SW 1271 (cell line): ENCODE results near the gene SUFU.
"Not testable (repeated sequence)": the region's sequence is repeated elsewhere in the genome, so short reads cannot be mapped to it uniquely, and the experiment has no call there.

ENCODE experiments used
- DNase-seq, 2 experiments: peaks; one replicate each; lab custom pipeline; 2025; lab: John Stamatoyannopoulos, UW

The SUFU gene

DNA sequence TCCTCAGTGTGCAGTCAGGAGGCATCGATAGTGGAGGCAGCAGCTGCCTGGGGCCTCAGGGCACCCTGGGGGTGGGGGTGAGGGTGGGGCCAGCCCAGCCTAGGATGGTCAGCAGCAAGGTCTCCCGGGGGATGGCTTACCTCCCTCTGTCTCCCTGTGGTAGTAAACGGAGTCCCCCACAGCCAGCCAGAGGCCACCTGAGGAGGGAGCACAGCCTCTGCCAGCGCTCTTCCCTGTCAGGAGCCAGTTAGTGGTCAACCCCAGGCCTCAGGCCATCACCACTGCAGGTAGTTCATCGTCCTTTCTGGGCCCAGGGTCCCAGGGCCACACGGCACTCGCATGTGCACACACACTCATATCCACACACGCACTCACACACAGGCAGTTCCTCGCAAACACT, 23.4 kb upstream of the SUFU start:
- DNase-seq, result no peak

DNA sequence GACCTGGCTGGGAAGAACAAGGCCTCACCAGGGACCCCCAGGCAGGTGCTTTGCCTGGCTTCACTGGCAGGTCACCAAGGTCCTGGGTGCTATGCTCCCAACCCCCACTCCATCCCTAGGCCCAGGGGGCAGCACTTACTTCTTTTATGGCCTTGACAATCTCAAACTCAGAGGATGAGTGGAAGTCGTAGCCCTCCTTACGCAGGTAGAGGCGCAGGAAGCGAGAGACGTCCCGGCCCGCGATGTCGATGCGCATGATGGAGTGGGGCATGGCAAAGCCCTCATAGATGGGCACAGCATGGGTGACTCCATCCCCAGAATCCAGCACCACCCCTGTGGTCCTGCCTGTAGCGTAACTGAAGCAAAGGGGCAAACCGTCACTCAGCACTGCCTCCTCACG, 19.8 kb upstream of the SUFU start:
- no peak for DNase-seq

DNA sequence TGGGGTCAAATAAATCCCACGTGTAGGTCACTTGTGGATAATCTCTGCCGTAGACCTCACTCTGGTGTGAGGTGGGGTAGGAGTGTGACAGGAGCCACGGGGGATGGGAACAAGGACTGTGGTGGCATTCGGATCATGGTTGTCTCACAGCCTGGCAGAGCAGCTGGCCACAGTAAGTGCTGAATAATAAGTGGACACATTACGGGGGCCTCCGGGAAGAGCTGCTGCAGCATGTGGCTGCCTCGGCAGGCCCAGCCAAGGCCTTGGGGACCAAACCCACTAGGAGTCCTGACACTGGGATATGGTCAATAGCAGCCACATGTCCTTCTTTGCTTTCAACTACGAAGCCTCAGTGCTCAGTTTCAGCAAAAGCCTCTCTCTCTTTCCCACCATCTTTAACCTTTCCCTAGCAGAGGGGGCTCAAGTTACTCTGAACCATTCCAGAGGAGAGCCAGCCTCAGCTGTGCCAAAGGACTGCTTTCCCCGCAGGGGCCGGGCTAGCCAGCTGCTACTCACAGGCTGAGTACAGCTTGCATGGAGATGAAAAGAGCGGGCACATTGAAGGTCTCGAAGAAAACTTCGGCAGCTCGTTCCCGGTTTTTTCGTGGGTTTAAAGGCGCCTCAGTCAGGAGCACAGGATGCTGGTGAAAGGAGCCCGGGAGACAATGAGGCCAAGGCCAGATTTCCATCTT, 18.5 kb upstream of the SUFU start:
- no peak for DNase-seq

DNA sequence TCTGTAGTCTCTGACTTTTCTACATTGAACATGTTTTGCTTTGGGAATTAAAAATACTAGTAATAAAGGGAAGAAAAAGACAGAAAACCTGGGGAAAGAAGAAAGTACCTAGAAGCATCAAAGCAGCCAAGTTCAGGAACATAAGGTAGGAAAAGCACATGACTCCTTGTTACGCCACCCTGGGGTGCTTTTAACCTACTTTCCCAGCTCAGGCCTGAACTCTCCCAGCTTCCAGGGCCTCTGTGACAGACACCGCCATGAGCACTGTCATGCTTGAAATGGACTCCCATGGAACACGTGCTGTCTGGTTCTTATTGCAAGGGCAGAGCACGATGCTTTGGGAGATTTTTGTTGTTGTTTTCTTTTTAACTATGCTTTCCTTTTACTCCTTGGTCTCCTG, 12.6 kb upstream of the SUFU start:
- no peak for DNase-seq

DNA sequence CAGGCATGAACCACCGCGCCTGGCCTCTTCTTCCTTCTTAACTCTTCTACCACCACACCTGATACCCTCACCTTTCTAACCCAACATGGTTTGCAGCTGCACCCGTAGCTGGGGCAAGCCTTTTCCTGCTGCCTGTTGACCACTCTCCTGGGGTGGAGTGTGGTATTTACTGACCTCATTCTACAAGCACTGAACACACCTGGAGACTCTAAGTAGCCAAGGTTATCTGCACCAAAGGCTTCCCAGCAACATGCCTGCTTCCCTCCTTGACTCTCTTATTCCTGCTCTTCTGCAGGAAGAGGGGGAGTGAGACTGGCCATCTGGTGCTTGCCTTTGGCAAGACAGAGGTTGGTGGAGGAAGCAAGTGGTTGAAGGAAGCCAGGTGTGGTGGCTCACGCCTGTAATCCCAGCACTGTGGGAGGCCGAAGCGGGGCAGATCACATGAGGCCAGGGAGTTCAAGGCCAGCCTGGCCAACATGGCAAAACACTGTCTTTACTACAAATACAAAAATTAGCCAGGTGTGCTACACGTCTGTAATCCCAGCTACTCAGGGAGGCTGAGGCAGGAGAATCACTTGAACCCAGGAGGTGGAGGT, 11.3 kb upstream of the SUFU start:
- DNase-seq, result no peak

DNA sequence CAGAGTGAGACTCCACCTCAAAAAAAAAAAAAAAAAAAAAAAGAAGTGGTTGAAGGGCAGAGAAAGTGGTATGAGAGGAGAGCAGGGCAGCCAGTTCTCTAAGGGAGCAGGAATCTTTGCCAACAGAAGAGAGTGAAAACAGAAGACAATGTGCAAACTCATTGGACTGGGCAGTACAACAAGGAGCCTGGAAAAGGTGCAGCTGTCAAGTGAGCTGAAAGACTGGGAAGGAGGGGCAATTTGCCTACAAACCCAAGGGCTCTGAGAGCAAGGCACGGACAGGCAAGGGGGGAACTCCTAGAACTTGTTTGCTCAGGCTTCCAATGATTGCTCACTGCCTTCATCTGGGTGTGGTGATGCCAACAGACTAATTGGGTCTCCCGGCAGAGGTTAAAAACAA, 10.8 kb upstream of the SUFU start:
- no peak for DNase-seq

DNA sequence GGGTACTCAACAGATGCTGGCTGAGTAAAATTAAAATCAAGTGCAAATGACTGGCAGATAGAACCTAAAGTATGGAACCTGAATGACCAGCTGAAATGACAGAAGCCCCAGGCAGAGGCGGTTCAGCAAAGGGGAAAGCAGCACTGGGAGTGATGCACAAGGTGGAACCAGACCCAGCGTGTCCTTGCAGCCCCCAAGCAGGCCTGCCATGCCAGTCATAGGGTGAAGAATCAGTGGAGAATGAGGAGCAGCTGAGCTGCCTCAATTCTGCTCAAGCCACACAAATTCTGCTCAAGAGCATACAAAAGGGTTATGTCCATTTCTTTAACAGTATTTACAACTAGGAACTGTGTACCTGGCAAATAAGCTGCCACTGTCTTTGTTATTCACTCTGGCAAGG, 10.0 kb upstream of the SUFU start:
- no peak for DNase-seq

DNA sequence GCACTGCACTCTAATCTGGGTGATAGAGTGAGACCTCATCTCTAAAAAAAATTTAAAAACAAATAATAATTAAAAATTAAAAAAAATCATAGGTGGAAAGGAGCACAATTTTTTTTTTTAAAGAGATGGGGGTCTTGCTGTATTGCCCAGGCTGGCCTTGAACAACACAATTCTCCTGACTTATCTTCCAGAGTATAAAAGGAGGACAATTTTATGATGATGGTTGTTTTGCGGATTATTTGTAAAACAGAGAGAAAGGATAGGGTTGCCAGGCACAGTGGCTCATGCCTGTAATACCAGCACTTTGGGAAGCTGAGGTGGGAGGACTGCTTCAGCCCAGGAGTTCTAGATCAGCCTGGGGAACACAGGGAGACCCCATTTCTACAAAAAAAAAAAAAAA, 6.2 kb upstream of the SUFU start:
- no peak for DNase-seq

DNA sequence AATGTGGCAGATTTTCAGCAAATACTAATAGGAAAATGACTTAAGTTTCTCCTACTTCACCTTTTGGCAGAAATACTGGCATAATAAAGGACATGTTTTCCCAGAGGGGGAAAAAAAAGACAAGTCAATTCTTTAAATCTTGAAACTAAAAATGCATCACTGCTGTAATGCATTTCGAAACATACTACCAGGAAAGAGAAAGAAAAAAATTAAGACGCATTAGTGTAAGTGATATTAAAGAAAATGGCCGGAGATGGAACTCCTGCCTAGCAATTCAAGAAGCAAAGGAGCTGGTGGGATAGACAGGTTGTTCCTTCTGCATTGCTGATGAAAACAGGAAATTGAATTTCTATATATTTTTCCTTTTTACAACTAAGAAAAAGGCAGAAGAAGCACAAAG, 4.4 kb upstream of the SUFU start:
- no peak for DNase-seq

DNA sequence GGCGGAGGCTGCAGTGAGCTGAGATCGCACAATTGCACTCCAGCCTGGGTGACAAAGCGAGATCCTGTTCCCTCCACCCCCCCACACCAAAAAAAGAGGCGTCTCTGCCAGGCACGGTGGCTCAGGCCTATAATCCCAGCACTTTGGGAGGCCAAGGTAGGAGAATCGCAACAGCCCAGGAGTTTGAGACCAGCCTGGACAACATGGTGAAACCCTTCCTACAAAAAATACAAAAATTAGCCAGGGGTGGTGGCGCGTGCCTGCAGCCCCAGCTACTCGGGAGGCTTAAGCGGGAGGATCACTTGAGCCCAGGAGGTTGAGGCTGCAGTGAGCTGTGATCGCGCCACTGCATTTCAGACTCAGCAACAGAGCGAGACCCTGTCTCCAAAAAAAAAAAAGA, 3.1 kb upstream of the SUFU start:
- DNase-seq, result not testable (repeated sequence)

DNA sequence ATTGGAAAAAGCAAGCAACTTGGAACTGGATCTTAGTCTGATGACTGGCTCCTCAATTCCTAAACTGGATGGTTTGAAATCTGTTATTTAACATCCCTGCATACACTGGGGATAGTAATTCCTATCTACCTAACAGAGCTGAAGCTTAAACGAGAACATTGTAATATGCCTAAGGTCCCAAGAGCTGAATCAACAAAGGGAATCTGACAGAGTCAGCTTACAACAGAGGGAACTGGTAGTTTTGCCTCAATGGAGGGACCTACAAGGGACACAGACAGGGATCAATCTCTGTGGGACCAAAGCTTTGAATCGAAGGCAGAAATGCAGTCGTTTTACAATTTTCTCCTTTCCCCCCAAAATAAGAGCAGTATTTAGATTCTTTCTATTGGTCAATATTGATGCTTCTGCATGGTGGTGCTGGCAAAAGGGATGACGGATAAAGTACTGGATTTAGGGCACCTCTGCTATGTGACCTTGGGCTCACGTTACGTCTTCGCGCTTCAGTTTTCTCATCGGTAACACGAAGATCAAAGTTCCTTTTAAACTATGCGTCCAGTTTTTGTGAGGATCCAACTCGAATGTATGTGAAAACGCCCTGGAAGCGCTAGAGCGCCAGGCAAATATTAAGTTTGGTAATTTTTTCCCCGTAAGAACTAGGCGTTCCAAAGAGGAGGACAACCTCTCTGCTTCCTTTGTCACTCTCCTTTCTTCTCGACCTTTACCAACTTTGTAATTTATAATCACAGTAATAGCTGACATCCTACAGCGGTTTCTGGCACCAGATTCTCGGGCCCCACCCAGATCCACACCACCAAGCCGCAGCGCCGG, 2.4 kb upstream of the SUFU start:
- no peak for DNase-seq

DNA sequence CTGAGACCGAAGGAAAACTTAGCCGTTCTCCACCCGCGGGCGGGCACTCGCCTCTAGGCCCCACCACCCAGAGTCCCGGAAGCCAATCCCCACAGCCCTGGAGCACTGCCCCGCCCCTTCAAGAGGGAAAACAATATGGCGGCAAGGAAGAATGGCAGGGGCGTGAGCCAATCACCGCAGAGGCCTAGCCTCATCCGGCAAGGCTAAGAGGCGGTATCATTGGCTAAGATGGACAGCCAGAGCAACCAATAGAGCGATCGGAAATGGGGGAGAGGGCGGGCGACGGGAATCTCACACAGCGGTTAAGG, 1.8 kb upstream of the SUFU start:
- peak; percentile 88 to 97 for DNase-seq

DNA sequence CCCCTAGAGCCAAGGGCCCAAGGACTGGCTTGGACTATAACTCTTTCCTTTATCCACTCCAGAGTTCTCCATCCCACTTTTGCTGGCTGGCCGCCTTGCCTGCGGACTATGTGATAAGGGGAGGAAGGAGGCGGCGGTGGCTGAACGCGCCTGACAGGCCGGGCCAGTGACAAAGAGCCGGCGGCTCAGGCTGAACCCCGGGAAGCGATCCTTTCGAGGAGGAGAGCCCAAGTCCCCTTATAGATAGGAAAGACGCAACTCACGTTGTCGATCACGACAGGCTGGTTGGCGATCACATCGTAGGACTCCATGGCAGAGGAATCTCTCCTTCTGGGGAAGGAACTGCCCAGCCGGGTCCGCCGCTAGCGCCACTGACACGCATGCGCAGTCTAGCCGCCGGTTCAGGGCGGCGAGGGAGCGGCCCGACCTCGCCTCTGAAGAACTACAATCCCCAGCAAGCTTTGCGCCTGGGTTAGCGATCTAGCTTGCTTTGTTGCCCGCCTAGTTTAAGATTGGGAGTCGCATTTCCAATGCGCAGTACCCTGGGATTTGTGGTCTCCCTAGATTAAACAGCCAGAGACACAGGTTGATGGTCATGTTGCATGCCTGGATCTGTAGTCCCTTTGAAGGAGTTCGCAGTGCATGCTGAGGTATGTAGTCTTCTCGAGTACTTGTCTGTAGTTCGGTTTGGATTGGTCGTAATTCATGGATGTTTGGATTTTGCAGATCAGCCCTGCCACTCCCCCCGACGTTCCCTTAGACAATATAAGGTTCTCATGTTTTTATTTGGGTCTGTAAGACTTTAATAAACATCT, 1.2 kb upstream of the SUFU start, which contains the start of gene ACTR1A:
Gene ACTR1A, minus strand, starts transcription at position 376 of the 815 bp plus-strand sequence. Its CDS starts 65 bp downstream, at position 311.
- peak; percentile 96 to 99 for DNase-seq

DNA sequence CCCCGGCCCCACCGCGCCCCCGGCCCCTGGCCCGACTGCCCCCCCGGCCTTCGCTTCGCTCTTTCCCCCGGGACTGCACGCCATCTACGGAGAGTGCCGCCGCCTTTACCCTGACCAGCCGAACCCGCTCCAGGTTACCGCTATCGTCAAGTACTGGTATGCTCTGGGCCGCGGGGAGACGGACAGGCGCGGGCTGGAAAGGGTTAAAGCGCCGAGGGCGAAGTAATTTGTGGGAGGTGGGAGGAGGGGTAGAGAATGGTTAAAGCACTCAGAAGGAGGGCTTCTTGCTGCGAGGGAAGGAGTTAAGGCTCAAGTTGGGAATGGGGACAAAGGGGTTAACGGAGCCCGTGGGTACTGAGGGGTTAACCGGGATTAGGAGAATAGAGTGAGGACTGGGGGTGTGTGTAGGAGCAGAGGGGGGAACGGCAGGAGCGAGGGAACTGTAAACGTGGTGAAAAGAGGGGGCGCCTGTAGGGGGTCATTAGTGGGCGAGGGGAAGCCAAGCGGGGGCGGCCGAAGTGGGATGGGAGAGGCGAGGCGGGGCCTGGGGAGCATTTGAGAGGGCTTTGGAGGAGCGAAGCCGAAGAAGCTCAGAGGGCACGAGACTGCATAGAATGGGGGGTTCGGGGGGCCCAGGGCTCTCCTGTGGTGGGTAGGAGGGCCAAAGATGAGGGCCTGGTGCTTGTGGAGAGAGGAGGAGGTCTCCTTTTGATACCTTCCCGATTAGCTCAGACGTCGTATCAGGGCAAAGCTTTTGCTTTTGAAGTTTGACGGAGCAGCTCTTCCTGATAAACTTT, 605 bp downstream of the SUFU start:
- peak in 1 of 2 experiments; percentile 9 for DNase-seq

DNA sequence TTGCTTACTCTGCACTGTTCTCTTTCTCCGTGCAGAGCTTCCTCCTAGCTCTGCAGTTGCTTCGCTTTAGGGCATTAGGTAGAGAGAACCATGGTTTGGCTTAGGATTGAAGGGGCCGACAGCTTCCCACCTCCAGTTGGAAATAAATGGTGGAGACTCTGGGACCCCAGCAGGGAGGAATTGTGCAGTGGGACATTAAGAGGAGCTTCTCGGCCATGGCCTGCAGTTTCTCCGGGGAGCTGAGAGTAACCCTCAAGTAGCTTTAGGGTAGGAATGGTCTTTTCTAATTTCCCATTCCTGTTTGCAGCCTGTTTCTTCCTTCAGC, 1.2 kb downstream of the SUFU start:
- no peak for DNase-seq

DNA sequence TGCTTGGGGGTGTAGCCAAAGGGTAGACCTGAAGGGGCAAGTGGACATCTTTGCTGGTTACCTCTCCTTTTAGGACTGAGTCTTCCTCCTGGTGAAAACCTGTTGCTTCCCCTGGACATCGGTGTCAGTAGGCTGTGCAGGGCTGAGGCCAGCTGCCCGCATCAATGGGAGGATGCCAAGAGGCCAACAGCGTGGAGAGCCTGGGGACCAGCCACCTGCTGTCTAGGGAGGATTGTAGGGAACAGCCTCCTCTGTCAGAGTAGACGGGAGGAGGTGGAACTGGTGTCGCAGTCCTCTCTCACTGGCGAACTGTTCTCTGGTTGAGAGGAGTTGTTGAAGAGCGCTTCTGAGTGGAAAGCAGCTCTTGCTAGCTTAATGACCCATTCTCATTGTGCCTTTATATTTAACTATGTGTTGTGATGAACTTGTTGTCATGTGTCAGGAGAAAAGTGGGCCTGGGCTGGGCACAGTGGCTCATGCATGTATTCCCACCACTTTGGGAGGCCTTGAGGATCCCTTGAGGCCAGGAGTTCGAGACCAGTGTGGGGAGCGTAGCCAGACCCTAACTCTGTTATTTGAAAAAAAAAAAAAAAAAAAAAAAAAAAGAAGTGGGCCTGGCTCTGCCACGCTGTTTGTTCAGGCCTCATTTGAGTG, 1.8 kb downstream of the SUFU start:
- DNase-seq, result no peak

DNA sequence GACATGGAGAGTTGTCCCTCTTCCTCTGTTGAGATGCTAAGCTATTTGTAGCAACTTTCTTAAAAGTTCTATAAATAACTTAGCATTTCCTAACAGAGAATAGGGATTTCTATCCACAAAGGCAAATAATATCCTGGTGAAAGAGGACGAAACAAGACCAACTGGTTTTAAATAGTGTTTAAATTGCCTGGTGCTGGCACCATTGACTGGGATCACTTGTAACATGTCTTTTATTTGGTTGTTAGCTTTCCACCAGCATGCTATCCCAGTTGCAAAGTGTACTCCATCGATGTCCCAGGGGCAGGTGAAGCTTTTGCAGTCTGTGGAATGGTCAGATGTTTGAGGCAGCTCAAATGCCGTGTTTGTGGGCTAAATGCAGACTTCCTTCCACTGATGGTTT, 3.7 kb downstream of the SUFU start:
- no peak for DNase-seq

DNA sequence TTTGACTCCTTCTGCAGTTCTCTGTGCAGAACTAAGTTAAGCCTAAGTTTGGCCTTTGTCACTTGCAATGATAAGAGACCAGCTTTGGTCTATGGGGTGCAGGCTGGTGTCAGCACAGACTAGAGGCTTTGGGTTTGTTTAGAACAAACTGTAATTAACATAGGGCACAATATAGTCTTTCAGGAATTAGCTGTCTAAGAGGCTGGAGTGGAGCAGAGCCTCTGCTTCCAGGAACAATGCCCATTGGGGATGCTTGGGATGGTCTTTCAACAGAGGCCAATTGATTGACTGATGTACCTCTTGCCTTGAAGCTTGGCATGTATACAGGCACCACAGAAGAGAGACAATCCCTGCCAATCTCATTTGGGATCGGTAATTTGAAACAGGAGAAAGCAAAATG, 4.7 kb downstream of the SUFU start:
- DNase-seq, result no peak

DNA sequence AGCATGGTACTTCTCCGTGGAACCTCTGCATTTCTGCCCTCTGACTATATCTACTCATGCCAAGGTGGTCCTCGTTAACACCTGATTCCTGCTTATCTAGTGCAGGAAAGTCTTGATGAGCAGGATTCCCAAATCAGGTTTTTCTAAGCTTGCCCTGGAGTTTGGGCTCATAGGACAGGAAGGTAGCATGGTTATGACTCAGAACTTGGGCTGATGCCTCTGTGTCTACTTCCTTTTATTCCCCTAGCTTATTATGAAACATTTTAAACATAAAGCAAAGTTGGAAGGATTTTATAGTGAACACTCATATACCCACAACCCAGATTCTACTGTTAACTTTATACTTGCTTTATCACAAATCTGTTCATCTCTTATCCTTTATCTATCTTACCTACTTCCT, 5.6 kb downstream of the SUFU start:
- DNase-seq, result peak in 1 of 2 experiments; percentile 6

DNA sequence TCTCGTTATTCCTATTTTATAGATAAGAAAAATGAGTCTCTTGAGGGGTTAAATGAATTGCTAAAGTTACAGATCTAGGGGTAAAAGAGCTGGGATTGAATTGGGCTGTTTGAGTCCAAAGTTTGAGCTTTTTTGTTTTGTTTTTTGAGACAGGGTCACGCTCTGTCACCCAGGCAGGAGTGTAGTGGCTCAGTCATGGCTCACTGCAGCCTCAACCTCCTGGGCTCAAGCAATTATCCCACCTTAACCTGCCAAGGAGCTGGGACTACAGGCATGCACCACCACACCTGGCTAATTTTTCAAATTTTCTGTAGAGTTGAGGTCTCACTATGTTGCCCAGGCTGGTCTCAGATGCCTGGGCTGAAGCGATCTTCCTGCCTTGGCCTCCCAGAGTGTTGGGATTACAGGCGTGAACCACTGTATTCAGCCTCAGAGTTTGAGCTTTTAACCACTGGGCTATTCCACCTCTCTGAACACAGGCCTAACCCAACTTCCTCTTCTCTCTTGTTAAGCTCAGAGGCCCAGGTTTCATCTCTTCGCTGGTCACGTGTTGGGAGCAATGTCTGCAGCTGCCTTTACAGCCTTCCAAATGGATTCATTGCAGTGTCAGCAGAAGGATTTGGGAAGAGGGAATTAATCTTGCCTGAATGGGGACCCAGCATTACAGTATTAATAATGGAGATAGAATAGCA, 8.0 kb downstream of the SUFU start:
- DNase-seq, result no peak
